ENCODE data around the gene OR56B4.
"Not testable (repeated sequence)": the region's sequence is repeated elsewhere in the genome, so short reads cannot be mapped to it uniquely, and the experiment has no call there.

The OR56B4 gene, protein sequence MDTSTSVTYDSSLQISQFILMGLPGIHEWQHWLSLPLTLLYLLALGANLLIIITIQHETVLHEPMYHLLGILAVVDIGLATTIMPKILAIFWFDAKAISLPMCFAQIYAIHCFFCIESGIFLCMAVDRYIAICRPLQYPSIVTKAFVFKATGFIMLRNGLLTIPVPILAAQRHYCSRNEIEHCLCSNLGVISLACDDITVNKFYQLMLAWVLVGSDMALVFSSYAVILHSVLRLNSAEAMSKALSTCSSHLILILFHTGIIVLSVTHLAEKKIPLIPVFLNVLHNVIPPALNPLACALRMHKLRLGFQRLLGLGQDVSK

DNA sequence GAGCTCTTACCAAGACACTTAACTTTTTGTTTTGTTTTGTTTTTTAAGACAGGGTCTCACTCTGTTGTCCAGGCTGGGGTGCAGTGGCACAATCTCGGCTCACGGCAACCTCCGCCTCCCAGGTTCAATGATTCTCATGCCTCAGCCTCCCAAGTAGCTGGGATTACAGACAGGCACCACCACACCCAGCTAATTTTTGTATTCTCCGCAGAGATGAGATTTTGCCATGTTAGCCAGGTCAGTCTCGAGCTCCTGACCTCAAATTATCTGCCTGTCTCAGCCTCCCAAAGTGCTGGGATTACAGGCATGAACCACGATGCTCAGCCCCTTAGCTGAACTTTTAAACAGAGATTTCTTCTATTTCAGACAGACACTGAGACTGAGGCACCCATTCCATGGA, at the start of gene OR56B4:
OR56B4 (plus strand) TSS at position 301 of the 400 bp plus-strand sequence; CDS start at position 396, 95 bp downstream.
- H3K4me3 ChIP-seq (ENCODE audit: low read depth, low read length); DNase-seq (ENCODE audit: low read depth): not testable (repeated sequence)

DNA sequence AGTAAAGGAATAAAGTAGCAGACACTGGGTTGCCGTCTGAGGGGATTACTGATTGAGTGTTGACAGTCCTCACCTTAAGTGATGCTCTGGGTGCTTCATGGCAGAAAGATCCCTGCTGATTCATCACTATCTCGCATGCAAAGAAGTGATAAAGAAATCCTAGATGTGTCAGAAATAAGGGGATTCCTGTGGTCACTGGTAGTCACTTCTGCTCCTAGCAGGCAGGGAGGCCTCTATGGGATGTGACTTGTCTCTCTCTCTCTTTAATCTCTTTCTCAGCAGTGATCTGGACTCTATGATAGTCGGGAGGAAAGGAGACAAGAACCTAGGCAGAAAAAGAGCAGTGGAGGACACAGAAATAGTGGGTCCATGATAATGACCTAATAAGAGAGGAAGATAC, 46.0 kb upstream of the OR56B4 start:
- H3K4me3 ChIP-seq (ENCODE audit: low read depth, low read length), result no peak overlapping the region
- DNase-seq (ENCODE audit: low read depth), result no peak

GRCh38 chr11:6062691-6063358, 44.7 kb upstream of the OR56B4 start:
- H3K4me3 ChIP-seq (ENCODE audit: low read depth, low read length), result no peak overlapping the region
- DNase-seq (ENCODE audit: low read depth), result no peak

- DNase-seq (ENCODE audit: low read depth), result no peak
- H3K4me3 ChIP-seq (ENCODE audit: low read depth, low read length), result no peak overlapping the region
Measured at GRCh38 chr11:6067502-6067901, 40.0 kb upstream of the OR56B4 start.

- DNase-seq (ENCODE audit: low read depth); H3K4me3 ChIP-seq (ENCODE audit: low read depth, low read length): not testable (repeated sequence)
Measured at GRCh38 chr11:6076443-6076842, 31.0 kb upstream of the OR56B4 start.

DNA sequence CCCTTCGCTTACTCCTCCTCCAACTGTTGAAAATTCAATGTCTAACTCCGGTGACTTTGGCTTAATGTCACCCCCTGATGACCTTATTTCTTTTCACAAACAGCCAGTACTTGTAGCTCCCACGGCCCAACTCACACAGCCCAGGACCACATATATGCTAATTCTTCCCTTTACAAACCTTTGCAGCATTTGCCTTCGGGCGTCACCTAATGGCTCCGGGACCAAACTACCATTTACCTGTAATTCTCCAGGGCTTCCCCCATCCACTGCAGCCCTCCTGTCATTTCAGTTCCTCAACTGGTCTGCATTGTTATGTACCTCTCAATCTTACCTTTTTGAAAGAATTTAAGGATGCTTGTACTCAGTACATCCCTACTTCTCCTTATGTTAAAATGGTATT, 29.8 kb upstream of the OR56B4 start:
- H3K4me3 ChIP-seq (ENCODE audit: low read depth, low read length), result no peak overlapping the region

GRCh38 chr11:6079463-6079862, 28.0 kb upstream of the OR56B4 start:
- H3K4me3 ChIP-seq (ENCODE audit: low read depth, low read length), result no peak overlapping the region
- DNase-seq (ENCODE audit: low read depth), result no peak

More for the DNA sequence above, 29.8 kb upstream of the OR56B4 start:
- no peak for DNase-seq (ENCODE audit: low read depth)

GRCh38 chr11:6083129-6083528, 24.4 kb upstream of the OR56B4 start:
- H3K4me3 ChIP-seq (ENCODE audit: low read depth, low read length), result no peak overlapping the region
- DNase-seq (ENCODE audit: low read depth), result no peak

DNA sequence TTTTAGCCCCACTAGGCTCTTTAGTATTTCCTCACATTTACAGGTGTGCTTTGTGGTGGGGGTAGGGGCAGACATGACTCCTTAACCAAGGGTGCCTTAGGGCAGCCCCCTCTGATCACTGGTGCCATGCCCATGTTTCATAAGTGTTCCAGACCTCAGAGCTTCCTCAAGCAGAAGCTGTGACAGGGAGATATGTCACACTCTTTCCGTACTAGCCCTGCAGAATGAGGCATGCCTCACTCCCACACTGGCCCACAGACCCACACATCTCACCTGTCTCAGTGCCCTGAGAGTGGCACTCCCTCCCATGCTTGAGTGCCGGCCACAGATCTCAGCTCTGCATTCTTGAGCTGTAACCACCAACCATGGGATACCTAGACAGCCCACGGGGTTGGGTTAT, 22.9 kb upstream of the OR56B4 start:
- H3K4me3 ChIP-seq (ENCODE audit: low read depth, low read length), result no peak overlapping the region
- DNase-seq (ENCODE audit: low read depth), result no peak

- no peak for DNase-seq (ENCODE audit: low read depth)
- no peak overlapping the region for H3K4me3 ChIP-seq (ENCODE audit: low read depth, low read length)
Measured at GRCh38 chr11:6094186-6094585, 13.3 kb upstream of the OR56B4 start.

DNA sequence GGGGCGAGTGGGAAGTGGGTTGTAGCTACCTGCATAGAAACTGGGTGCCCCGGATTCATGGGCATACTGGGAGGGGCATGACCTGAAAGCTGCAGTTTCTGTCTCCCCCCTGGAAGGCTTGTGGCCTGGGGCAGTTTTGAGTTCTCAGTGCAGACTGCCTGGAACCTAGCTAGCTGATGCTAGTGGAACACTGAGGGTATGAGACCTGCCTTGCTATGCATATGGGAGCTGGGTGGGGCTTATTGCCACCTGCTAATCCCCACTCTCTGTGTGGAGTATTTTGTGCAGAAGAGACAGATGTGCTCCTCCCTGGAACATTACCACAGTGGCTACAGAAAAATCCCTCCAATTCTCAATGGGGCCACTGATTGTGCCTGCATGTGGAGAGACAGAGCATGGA, 11.7 kb upstream of the OR56B4 start:
- H3K4me3 ChIP-seq (ENCODE audit: low read depth, low read length), result no peak overlapping the region
- DNase-seq (ENCODE audit: low read depth), result no peak

DNA sequence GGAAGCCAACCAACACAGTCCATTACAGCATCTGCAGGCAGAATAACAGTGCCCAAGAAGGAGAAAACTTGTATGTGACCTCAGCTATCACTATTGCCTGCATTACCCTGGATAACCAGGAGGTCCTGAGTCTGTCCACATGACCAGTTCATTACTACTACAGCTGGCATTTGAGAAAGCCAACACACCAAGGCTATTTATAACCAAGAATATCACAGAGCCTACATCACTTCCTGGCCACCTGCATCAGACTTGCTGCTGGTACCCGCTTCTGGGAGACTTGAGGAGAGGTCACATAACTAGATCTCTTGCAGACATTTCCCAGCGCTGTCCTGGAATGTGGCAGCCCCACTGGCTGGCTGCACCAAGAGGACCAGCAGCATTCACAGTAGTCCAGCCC, 11.1 kb upstream of the OR56B4 start:
- DNase-seq (ENCODE audit: low read depth), result no peak
- no peak overlapping the region for H3K4me3 ChIP-seq (ENCODE audit: low read depth, low read length)

DNA sequence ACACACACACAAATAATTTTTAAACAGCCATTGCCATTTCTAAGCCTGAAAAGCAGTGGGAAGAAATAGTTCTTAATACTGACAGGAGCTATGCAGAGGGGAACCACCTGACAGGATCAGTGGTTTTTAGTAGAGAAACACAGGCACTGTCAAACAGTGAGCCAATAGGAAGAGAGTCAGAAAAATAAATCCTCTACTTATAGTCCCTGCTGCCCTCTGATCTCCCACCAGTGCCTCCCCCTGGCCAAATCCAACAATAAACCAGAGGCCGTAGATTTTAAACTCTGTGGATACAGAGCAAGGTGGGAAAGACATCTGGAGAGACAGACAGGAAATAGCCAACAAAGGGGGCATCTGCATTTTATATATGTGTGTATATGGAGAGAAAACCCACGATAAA, 7.9 kb upstream of the OR56B4 start:
- no peak for DNase-seq (ENCODE audit: low read depth)
- no peak overlapping the region for H3K4me3 ChIP-seq (ENCODE audit: low read depth, low read length)

DNA sequence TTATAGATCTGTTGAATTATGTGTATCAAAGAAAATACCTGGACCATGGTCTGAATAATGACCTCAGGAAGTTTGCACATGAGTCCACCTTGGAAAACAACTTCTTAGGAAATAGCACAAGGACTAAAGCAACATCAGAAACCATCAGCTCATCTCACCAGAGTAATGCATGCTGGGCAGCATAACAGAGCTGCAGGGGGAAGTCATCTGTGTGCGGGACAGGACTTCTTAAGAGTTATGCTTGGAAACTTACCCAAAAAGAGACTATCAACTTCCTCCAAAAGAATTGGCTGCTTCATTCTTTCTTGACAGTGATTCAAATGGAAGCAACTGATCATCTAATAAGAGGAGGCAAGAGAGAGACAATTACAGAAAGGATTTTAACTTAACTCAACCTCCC, 2.5 kb downstream of the OR56B4 start:
- no peak overlapping the region for H3K4me3 ChIP-seq (ENCODE audit: low read depth, low read length)
- no peak for DNase-seq (ENCODE audit: low read depth)

DNA sequence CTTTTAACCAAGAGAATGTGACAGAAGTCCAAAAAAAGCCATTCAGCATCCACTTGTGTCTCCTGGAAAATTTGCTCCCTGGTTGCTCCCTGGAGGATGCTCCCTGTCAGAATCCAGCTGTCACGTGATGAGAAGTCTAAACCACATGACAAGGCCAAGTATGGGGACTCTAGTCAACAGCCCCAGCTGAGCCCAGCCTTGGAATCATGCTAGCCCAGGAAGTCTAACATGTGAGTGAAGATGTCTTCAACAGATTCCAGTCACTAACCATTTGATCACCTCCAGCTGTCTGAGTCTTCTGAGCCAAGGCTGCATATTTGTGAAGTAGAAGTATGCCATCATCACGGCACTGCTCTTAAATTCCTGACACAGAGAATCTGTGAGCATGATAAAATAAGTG, 4.2 kb downstream of the OR56B4 start:
- DNase-seq (ENCODE audit: low read depth), result no peak
- no peak overlapping the region for H3K4me3 ChIP-seq (ENCODE audit: low read depth, low read length)

DNA sequence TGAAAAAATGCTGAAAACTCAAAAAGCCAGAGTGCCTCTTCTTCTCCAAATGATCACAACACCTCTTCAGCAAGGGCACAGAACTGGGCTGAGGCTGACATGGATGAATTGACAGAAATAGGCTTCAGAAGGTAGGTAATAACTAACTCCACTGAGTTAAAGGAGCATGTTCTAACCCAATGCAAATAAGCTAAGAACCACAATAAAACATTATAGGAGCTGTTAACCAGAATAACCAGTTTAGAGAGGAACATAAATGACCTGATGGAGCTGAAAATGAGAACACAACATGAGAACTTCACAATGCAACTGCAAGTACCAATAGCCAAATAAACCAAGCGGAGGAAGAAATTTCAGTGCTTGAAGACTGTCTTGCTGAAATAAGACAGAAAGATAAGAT, 9.2 kb downstream of the OR56B4 start:
- no peak for DNase-seq (ENCODE audit: low read depth)
- H3K4me3 ChIP-seq (ENCODE audit: low read depth, low read length), result no peak overlapping the region

DNA sequence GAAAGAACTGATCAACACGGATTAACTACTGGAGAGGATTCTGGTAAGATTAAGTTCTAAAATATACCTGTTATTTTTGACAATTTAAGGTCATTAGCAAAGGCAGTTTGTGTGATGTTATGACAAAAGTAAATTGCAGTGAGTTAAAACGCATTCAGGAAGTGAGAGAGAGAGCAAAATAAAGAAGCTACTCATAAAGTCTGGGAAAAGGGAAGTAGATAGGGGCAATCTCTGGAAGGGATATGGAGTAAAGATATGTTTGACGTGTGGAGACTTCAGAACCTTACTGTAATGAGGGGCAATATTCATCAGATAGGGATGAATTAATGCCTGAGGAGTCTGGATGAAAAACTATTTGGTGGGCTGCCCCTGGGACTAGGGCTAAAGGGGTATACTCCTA, 16.8 kb downstream of the OR56B4 start:
- DNase-seq (ENCODE audit: low read depth), result no peak
- no peak overlapping the region for H3K4me3 ChIP-seq (ENCODE audit: low read depth, low read length)

DNA sequence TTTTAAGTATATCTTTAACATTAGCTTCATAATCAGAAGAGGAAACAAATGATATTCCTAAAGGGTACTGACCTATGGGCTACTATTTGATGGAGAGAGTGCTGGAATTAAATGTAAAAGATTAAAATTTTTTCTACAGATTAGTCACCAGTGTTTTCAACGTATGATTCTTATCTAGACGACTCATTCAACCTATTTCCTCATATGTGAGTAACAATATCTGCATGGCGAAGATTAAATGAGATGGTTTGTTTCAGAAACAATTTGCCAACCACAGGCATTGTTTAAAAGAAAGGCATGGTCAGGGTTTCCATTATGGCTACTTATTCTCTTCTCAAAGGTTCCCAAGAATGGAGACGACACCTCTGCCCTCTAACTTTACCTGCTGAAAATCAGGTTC, 20.4 kb downstream of the OR56B4 start:
- H3K4me3 ChIP-seq (ENCODE audit: low read depth, low read length), result no peak overlapping the region
- no peak for DNase-seq (ENCODE audit: low read depth)

DNA sequence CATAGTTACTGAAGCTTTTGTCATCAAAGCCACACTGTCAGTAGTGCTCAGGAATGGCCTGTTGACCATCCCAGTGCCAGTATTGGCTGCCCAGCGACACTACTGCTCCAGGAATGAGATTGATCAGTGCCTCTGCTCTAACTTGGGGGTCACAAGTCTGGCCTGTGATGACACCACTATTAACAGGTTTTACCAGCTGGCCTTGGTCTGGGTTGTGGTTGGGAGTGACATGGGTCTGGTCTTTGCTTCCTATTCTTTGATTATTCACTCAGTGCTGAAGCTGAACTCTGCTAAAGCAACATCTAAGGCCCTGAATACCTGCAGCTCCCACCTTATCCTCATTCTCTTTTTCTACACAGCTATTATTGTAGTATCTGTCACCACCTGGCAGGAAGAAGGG, 21.5 kb downstream of the OR56B4 start:
- DNase-seq (ENCODE audit: low read depth), result no peak
- H3K4me3 ChIP-seq (ENCODE audit: low read depth, low read length), result no peak overlapping the region

DNA sequence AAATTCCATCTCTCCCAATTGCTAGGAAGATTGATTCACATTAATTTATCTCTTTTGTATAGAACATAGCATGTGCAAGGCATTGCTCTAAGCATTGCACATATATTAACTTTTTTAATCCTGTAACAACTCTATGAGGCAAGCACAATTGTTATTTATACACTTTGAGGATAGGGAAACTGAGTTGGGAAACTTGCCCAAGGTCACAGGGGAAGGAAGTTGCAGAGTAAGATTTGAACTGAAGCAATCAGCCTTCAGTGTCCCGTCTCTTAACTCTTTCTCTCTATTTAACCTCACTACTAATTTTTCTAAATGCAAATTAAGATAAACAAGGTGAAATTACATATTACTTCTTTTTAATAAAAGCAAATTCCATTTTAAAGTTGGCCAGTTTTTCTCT, 22.2 kb downstream of the OR56B4 start:
- DNase-seq (ENCODE audit: low read depth), result no peak

GRCh38 chr11:6132431-6132830, 24.9 kb downstream of the OR56B4 start:
- no peak for DNase-seq (ENCODE audit: low read depth)
- no peak overlapping the region for H3K4me3 ChIP-seq (ENCODE audit: low read depth, low read length)

More for the DNA sequence above, 22.2 kb downstream of the OR56B4 start:
- H3K4me3 ChIP-seq (ENCODE audit: low read depth, low read length), result no peak overlapping the region
